GM06990 (cell line): Measurements from ENCODE around the gene RAB11FIP5.

ENCODE experiments used
- DNase-seq: peaks from one replicate; pipeline ENCODE4 v3.0.0-alpha.2; 2011; ENCODE audit not compliant: insufficient read length; ENCODE audit errors: extremely low read depth
- H3K27me3 ChIP-seq: replicated peaks from 2 replicates; pipeline ENCODE4 v1.6.0; 2011; ENCODE audit warnings: low read length; ENCODE audit not compliant: control insufficient read depth, insufficient read depth
- H3K36me3 ChIP-seq: 2 replicates; pipeline ENCODE4 v1.5.1; 2011; ENCODE audit warnings: low read length; ENCODE audit not compliant: control insufficient read depth, insufficient read depth
- H3K4me3 ChIP-seq: replicated peaks from 2 replicates; pipeline ENCODE4 v1.5.1; 2011; ENCODE audit warnings: low read depth, mild to moderate bottlenecking, control low read depth, low read length
- TF ChIP-seq, protein P1 (sequence below): IDR thresholded peaks from 2 replicates; pipeline ENCODE4 v1.5.1; 2011; ENCODE audit warnings: low read length, control low read depth, mild to moderate bottlenecking, inconsistent platforms; ENCODE audit not compliant: insufficient read depth, poor library complexity, severe bottlenecking

Gene RAB11FIP5

DNA sequence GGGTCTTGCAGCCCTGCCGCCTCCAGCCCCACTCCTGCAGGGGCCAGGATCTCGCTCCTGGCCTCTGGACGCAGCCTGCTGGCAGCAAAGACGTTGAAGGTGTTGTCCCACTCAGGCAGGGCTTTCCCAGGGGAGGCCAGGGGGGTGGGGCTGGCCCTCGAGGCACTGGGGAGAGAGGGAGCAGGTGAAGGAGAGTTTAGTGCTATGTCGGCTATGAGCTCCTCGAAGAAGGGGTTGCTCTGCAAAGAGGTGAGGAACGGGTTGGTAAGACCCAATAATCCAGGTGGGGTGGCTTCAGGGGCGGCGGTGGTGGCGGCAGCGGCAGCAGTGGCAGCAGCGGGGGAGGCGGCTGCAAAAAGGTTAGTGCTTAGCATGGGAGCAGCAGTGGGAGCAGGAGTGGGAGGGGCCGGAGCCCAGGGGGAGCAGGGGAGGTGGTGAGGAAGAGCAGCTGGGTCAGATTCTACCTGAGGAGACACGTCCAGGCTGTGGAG is 31.5 kb downstream of the RAB11FIP5 start:
- TF ChIP-seq, protein P1, sequence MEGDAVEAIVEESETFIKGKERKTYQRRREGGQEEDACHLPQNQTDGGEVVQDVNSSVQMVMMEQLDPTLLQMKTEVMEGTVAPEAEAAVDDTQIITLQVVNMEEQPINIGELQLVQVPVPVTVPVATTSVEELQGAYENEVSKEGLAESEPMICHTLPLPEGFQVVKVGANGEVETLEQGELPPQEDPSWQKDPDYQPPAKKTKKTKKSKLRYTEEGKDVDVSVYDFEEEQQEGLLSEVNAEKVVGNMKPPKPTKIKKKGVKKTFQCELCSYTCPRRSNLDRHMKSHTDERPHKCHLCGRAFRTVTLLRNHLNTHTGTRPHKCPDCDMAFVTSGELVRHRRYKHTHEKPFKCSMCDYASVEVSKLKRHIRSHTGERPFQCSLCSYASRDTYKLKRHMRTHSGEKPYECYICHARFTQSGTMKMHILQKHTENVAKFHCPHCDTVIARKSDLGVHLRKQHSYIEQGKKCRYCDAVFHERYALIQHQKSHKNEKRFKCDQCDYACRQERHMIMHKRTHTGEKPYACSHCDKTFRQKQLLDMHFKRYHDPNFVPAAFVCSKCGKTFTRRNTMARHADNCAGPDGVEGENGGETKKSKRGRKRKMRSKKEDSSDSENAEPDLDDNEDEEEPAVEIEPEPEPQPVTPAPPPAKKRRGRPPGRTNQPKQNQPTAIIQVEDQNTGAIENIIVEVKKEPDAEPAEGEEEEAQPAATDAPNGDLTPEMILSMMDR, result no peak
- DNase-seq, result no peak
- Histone ChIP-seq H3K4me3 (no peak overlapping the region), H3K36me3 (no peaks in the 10 kb centered on the region), H3K27me3 (peaks cover 4% of the 10 kb centered on the region; the same call in 1 of the 2 replicates)

DNA sequence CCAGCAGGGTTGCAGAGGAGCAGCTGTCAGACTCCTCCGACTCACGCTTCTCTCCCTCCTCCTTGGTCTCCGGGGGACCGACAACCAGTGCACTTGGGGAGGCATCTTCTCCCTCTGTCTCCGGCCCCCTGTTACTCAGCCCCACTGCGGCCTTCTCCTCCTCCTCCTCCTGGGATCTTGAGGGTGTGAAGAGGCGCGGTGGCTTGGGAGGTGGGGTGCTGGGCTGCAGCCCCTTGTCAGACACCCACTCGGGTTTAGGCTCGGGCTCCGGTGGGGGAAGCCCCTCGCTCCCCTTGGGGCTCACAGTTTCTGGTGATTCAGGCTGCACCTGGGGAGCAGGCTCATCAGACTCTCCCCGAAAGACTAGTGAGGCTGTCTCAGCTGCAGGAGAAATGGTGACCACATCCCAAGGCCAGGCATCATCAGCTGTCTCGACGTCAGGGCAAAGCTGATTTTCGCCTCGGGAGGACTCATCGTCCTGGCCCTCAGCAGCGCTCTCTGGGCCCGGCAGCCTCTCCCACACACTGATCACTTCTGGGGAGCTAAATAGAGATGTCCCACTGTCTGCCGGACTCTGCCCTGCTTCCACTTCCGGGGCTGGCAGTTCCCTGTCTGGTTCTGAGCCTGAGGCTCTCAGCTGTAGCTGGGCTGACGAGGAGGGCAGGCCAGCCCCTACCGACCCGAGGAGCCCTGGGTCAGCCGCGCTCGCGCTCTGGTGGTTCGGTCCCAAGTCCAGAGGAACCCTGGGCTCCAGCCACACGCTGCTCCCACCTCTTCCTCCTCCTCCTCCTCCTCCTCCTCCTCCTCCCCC is 32.2 kb downstream of the RAB11FIP5 start:
- Histone ChIP-seq H3K4me3 (no peak overlapping the region), H3K27me3 (peaks cover 4% of the 10 kb centered on the region; the same call in 1 of the 2 replicates), H3K36me3 (no peaks in the 10 kb centered on the region)
- TF ChIP-seq, protein P1, result no peak
- DNase-seq, result no peak

GRCh38 chr2:73079636-73080035 is 33.1 kb downstream of the RAB11FIP5 start:
- H3K36me3 ChIP-seq, result no peaks in the 10 kb centered on the region
- H3K27me3 ChIP-seq, result peaks cover 4% of the 10 kb centered on the region; the same call in 1 of the 2 replicates
- TF ChIP-seq, protein P1, result no peak
- DNase-seq, result no peak
- no peak overlapping the region for H3K4me3 ChIP-seq

DNA sequence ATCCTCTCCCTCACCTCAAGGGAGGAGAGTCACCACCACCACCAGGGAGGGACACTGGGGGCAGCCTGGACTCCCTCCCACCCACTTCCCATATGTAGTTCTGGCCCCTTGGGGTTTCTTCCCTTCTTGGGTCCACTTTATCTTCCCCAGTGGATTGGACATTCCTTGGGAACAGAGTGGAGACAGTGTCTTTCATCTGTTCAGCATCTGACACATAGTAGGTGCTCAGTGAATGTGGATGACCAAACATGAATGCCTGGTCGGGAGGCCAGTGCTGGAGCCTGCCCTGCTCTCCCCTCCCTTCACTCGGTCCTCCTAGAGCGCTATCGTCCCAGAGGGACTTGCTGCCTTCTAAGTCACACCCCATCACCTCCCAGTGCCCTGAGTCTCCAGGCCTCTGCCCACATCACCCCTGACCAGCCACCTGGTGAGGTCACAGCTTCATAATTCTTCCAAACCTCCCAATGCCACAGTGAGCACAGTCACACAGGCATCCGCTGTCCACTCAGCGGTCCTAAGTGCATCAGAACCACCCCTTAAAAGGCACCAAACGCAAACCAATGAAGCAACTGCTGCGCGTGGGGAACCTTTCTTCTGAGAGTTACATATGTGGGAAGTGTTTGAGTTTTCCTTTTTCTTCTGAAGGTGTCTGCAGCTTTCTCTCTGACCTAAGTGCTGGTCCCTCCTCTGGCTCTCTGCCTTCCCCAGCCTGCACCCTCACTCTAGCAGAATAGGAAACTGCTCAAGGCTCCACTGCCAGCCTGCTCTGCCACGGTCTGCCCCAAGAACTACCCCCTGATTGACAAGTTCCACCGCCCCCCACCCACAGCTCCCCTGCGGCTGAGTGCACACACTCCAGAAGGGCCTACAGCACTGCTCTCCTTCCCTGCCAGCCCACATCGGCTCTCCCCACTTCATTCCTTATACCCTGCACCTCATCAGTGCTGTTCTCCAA is 34.0 kb downstream of the RAB11FIP5 start:
- H3K27me3 ChIP-seq, result peaks cover 4% of the 10 kb centered on the region; the same call in 1 of the 2 replicates
- TF ChIP-seq, protein P1, result no peak
- H3K36me3 ChIP-seq, result no peaks in the 10 kb centered on the region
- H3K4me3 ChIP-seq, result no peak overlapping the region
- no peak for DNase-seq

DNA sequence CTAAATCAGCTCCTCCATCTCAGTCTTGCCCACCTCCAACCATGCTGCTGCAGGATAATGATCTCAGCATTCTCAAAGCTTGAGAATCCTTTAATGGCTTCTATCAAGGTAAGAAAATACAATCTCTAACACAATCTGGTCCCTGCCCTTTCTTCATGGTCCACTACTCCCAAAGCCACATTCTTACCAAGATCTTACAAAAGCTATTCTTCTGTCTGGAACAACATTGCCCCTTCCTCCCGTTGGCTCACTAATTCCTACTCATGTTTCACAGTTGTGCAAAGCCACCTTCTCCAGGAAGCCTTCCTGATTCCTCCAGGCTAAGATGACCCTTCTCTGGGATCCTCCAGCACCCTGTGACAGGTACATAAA is 35.3 kb downstream of the RAB11FIP5 start:
- no peaks in the 10 kb centered on the region for H3K36me3 ChIP-seq
- no peak overlapping the region for H3K4me3 ChIP-seq
- H3K27me3 ChIP-seq, result peaks cover 2% of the 10 kb centered on the region; the same call in 1 of the 2 replicates
- TF ChIP-seq, protein P1, result no peak
- DNase-seq, result no peak
